ENCODE results near the gene GULP1. TPM values are rescaled to one million over a fixed set of nuclear protein-coding genes. Genes with fewer than 3 reads are reported as not detected.

Gene GULP1
- total RNA-seq, 1 donor from 2014 or later: 39.4 TPM

DNA sequence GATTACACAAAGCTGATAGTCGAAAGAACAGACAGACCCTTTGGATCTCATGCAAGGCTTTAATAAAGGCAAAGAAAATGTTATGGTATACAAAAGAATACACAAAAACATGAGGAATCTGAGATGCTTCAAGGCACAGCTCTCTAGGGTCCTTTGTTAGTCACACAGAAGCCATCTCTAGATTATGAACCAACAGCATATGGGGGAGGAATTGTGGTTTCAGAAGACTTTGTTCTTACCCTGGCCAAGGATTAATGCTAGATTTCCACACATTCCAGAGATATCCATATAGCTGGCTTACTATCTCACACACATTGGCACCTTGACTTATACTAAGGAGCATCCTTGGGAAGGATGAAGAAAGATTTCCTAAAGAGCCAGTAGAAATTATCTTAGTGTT is 206.1 kb downstream of the GULP1 start:
- H3K27ac Mint-ChIP-seq (ENCODE audit: unreplicated experiment): no peak overlapping the region
- TF ChIP-seq, protein P1, sequence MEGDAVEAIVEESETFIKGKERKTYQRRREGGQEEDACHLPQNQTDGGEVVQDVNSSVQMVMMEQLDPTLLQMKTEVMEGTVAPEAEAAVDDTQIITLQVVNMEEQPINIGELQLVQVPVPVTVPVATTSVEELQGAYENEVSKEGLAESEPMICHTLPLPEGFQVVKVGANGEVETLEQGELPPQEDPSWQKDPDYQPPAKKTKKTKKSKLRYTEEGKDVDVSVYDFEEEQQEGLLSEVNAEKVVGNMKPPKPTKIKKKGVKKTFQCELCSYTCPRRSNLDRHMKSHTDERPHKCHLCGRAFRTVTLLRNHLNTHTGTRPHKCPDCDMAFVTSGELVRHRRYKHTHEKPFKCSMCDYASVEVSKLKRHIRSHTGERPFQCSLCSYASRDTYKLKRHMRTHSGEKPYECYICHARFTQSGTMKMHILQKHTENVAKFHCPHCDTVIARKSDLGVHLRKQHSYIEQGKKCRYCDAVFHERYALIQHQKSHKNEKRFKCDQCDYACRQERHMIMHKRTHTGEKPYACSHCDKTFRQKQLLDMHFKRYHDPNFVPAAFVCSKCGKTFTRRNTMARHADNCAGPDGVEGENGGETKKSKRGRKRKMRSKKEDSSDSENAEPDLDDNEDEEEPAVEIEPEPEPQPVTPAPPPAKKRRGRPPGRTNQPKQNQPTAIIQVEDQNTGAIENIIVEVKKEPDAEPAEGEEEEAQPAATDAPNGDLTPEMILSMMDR (IDR thresholded peaks at IDR 0.05; ENCODE audit: insufficient read depth, low read depth, low read length): no peak
- no peak for TF ChIP-seq EZH2 (IDR thresholded peaks at IDR 0.05; ENCODE audit: insufficient read depth, low read length)
- Histone ChIP-seq H3K9ac (ENCODE audit: low read length) (no peak overlapping the region), H3K4me3 (ENCODE audit: insufficient read depth, low read depth, low read length) (no peak overlapping the region), H3K27ac (ENCODE audit: low read depth, low read length) (no peak overlapping the region), H3K36me3 (ENCODE audit: insufficient read depth, low read length) (no peaks in the 10 kb centered on the region), H2AFZ (ENCODE audit: low read depth, low read length) (no peak overlapping the region), H3K9me3 (ENCODE audit: insufficient read depth, low read depth, low read length) (no peaks in the 10 kb centered on the region), H3K4me1 (ENCODE audit: insufficient read depth, low read length) (peaks cover 9% of the 10 kb centered on the region), H3K27me3 (ENCODE audit: insufficient read depth, low read length) (no peaks in the 10 kb centered on the region), H3K79me2 (ENCODE audit: insufficient read depth, low read length) (no peaks in the 10 kb centered on the region), H4K20me1 (ENCODE audit: insufficient read depth, low read length) (no peaks in the 10 kb centered on the region), H3K4me2 (ENCODE audit: low read length) (no peak overlapping the region)
- H3K9me3 Mint-ChIP-seq (ENCODE audit: unreplicated experiment): no peaks in the 10 kb centered on the region
- DNase-seq (ENCODE audit: low read depth) (no peak), FAIRE-seq (no peak)
- H3K4me3 Mint-ChIP-seq (ENCODE audit: unreplicated experiment): no peak overlapping the region
- no peaks in the 10 kb centered on the region for H3K27me3 Mint-ChIP-seq (ENCODE audit: low read depth, unreplicated experiment)
- H3K4me1 Mint-ChIP-seq (ENCODE audit: low read depth, unreplicated experiment): peaks cover 19% of the 10 kb centered on the region
- peaks cover 4% of the 10 kb centered on the region for H3K36me3 Mint-ChIP-seq (ENCODE audit: low read depth, unreplicated experiment)

DNA sequence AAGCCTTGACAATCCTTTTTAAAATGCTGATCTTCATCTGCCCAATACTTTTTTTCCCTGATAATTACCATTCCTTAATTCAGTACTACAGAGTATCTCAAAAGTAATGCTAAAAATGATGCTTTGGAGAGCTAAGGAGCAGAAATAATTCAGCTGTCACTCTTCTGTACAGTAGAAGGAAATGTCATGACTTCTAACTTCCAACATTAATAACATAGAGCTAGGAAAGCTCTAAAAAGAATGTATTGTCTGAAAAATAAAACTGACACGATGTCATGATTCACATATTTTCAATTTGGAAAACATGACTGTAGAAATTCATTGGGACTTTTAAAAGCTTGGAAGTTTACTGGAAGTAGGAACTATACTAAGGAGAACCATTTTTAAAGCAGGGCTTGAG is 212.3 kb downstream of the GULP1 start:
- no peaks in the 10 kb centered on the region for H3K27me3 Mint-ChIP-seq (ENCODE audit: low read depth, unreplicated experiment)
- H3K36me3 Mint-ChIP-seq (ENCODE audit: low read depth, unreplicated experiment): peaks cover 3% of the 10 kb centered on the region
- Histone ChIP-seq H3K4me2 (ENCODE audit: low read length) (no peak overlapping the region), H4K20me1 (ENCODE audit: insufficient read depth, low read length) (no peaks in the 10 kb centered on the region), H3K4me1 (ENCODE audit: insufficient read depth, low read length) (no peaks in the 10 kb centered on the region), H3K4me3 (ENCODE audit: insufficient read depth, low read depth, low read length) (no peak overlapping the region), H3K27me3 (ENCODE audit: insufficient read depth, low read length) (no peaks in the 10 kb centered on the region), H3K9me3 (ENCODE audit: insufficient read depth, low read depth, low read length) (no peaks in the 10 kb centered on the region), H3K36me3 (ENCODE audit: insufficient read depth, low read length) (no peaks in the 10 kb centered on the region), H3K27ac (ENCODE audit: low read depth, low read length) (no peak overlapping the region), H3K79me2 (ENCODE audit: insufficient read depth, low read length) (no peaks in the 10 kb centered on the region), H2AFZ (ENCODE audit: low read depth, low read length) (no peak overlapping the region), H3K9ac (ENCODE audit: low read length) (no peak overlapping the region)
- DNase-seq (ENCODE audit: low read depth) (no peak), FAIRE-seq (no peak)
- TF ChIP-seq EZH2 (IDR thresholded peaks at IDR 0.05; ENCODE audit: insufficient read depth, low read length): no peak
- TF ChIP-seq, protein P1 (IDR thresholded peaks at IDR 0.05; ENCODE audit: insufficient read depth, low read depth, low read length): no peak
- H3K9me3 Mint-ChIP-seq (ENCODE audit: unreplicated experiment): no peaks in the 10 kb centered on the region
- H3K27ac Mint-ChIP-seq (ENCODE audit: unreplicated experiment): no peak overlapping the region
- no peak overlapping the region for H3K4me3 Mint-ChIP-seq (ENCODE audit: unreplicated experiment)
- peaks cover 10% of the 10 kb centered on the region for H3K4me1 Mint-ChIP-seq (ENCODE audit: low read depth, unreplicated experiment)

DNA sequence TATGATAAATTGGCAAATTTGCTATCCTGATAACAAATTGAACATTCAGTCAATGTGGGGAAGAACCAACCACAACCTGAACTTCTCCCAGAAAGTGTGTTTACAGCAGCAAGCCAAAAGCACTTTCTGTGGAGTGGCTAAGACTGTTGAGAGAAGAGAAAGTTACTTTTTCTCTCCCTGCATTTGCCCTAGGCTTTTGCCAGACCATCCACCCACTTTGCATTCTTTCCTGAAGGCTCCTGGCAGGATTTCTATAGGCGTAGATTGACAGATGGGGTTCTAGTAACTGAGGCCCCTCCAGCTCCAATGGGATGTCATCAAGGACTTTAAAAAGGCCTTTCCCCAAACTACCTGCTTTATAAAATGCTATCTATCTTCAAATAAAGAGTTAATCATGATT is 215.2 kb downstream of the GULP1 start:
- Histone ChIP-seq H3K4me3 (ENCODE audit: insufficient read depth, low read depth, low read length) (no peak overlapping the region), H3K36me3 (ENCODE audit: insufficient read depth, low read length) (no peaks in the 10 kb centered on the region), H4K20me1 (ENCODE audit: insufficient read depth, low read length) (no peaks in the 10 kb centered on the region), H3K4me1 (ENCODE audit: insufficient read depth, low read length) (no peaks in the 10 kb centered on the region), H3K79me2 (ENCODE audit: insufficient read depth, low read length) (no peaks in the 10 kb centered on the region), H3K9me3 (ENCODE audit: insufficient read depth, low read depth, low read length) (no peaks in the 10 kb centered on the region), H3K27me3 (ENCODE audit: insufficient read depth, low read length) (no peaks in the 10 kb centered on the region), H2AFZ (ENCODE audit: low read depth, low read length) (no peak overlapping the region), H3K27ac (ENCODE audit: low read depth, low read length) (no peak overlapping the region), H3K9ac (ENCODE audit: low read length) (no peak overlapping the region), H3K4me2 (ENCODE audit: low read length) (no peak overlapping the region)
- Mint-ChIP-seq H3K27ac (ENCODE audit: unreplicated experiment) (no peak overlapping the region), H3K4me3 (ENCODE audit: unreplicated experiment) (no peak overlapping the region), H3K9me3 (ENCODE audit: unreplicated experiment) (no peaks in the 10 kb centered on the region), H3K4me1 (ENCODE audit: low read depth, unreplicated experiment) (peaks cover 7% of the 10 kb centered on the region), H3K36me3 (ENCODE audit: low read depth, unreplicated experiment) (peaks cover 3% of the 10 kb centered on the region), H3K27me3 (ENCODE audit: low read depth, unreplicated experiment) (no peaks in the 10 kb centered on the region)
- DNase-seq (ENCODE audit: low read depth) (peak; percentile 31), FAIRE-seq (no peak)
- no peak for TF ChIP-seq EZH2 (IDR thresholded peaks at IDR 0.05; ENCODE audit: insufficient read depth, low read length)
- TF ChIP-seq, protein P1 (IDR thresholded peaks at IDR 0.05; ENCODE audit: insufficient read depth, low read depth, low read length): no peak

Data from astrocyte (in vitro differentiated cells and primary cell).